ENCODE measurements around the gene ZBTB9.

Gene ZBTB9

GRCh38 chr6:33454009-33454946 lies at the start of gene ZBTB9:
Gene ZBTB9, plus strand, starts transcription at chr6:33454576. Its CDS starts 525 bp downstream, at chr6:33455101.
- peak; percentile 80 for DNase-seq (ENCODE audit: low read depth, low spot score)

- no peak for DNase-seq (ENCODE audit: low read depth, low spot score)
Measured at GRCh38 chr6:33404884-33405283, 49.5 kb upstream of the ZBTB9 start.

- no peak for DNase-seq (ENCODE audit: low read depth, low spot score)
Measured at GRCh38 chr6:33405386-33405940, 48.9 kb upstream of the ZBTB9 start.

- DNase-seq (ENCODE audit: low read depth, low spot score), result no peak
Measured at GRCh38 chr6:33406126-33406525, 48.2 kb upstream of the ZBTB9 start.

GRCh38 chr6:33407132-33407718 lies 47.2 kb upstream of the ZBTB9 start:
- DNase-seq (ENCODE audit: low read depth, low spot score), result no peak

- no peak for DNase-seq (ENCODE audit: low read depth, low spot score)
Measured at GRCh38 chr6:33410050-33410710, 44.2 kb upstream of the ZBTB9 start.

- no peak for DNase-seq (ENCODE audit: low read depth, low spot score)
Measured at GRCh38 chr6:33410711-33411631, 43.4 kb upstream of the ZBTB9 start, which contains the start of gene PHF1. Gene PHF1, plus strand, starts transcription at chr6:33411014. Its CDS starts 1,250 bp downstream, at chr6:33412264.

- no peak for DNase-seq (ENCODE audit: low read depth, low spot score)
Measured at GRCh38 chr6:33411632-33412005, 42.8 kb upstream of the ZBTB9 start.

GRCh38 chr6:33412140-33413009 lies 42.0 kb upstream of the ZBTB9 start:
- DNase-seq (ENCODE audit: low read depth, low spot score), result no peak

- DNase-seq (ENCODE audit: low read depth, low spot score), result no peak
Measured at GRCh38 chr6:33413241-33414120, 40.9 kb upstream of the ZBTB9 start.

GRCh38 chr6:33414592-33415271 lies 39.6 kb upstream of the ZBTB9 start:
- DNase-seq (ENCODE audit: low read depth, low spot score), result no peak

GRCh38 chr6:33415831-33416230 lies 38.5 kb upstream of the ZBTB9 start:
- DNase-seq (ENCODE audit: low read depth, low spot score), result no peak

GRCh38 chr6:33416386-33417127 lies 37.8 kb upstream of the ZBTB9 start:
- DNase-seq (ENCODE audit: low read depth, low spot score), result no peak

GRCh38 chr6:33417128-33417902 lies 37.1 kb upstream of the ZBTB9 start:
- no peak for DNase-seq (ENCODE audit: low read depth, low spot score)

- peak; percentile 99 for DNase-seq (ENCODE audit: low read depth, low spot score)
Measured at GRCh38 chr6:33417903-33418689, 36.3 kb upstream of the ZBTB9 start, which contains the start of gene CUTA. Gene CUTA, minus strand, starts transcription at chr6:33418107. Its CDS starts 107 bp downstream, at chr6:33418000.

Measured in iPS DF 19.7 (cell line).